Common myeloid progenitor, CD34-positive (primary cell): Measurements from ENCODE around the gene MYO3B.

Experiments
- CTCF ChIA-PET: fragments of 350-600 bp; sonication (Branson Sonifier 250); formaldehyde crosslinking; loops from one replicate; lab custom pipeline; 2021; ENCODE audit warnings: antibody characterized with exemption; lab: Charles Lee
- POLR2A ChIA-PET: fragments of 350-600 bp; sonication (Branson Sonifier 250); formaldehyde crosslinking; loops from one replicate; lab custom pipeline; 2021; ENCODE audit warnings: antibody characterized with exemption; lab: Charles Lee
- DNase-seq, 3 donors: peaks; one replicate each; pipeline versions ENCODE4 v3.0.0 to v3.0.0-alpha.2; 2013
- H3K27ac ChIP-seq, 2 experiments: 1 replicate in 1 of 2; 2 replicates in 1 of 2; pipeline ENCODE4 v1.7.0; 2013; ENCODE audit warnings: inconsistent platforms in 2 of 2, low read length in 2 of 2, mild to moderate bottlenecking in 2 of 2, low read depth in 1 of 2, moderate library complexity in 1 of 2; ENCODE audit not compliant: severe bottlenecking in 2 of 2, insufficient read depth in 1 of 2, poor library complexity in 1 of 2
- H3K27me3 ChIP-seq, 5 experiments: replicated peaks in 2 of 5; 1 replicate in 3 of 5; 2 replicates in 2 of 5; pipeline versions ENCODE4 v1.6.1 to v1.7.0; 2013; ENCODE audit warnings: low read length in 4 of 5, mild to moderate bottlenecking in 2 of 5, moderate library complexity in 2 of 5, inconsistent platforms in 1 of 5; ENCODE audit not compliant: insufficient read depth in 5 of 5, control insufficient read depth in 4 of 5
- H3K36me3 ChIP-seq, 4 experiments: 1 replicate in 2 of 4; 2 replicates in 2 of 4; pipeline versions ENCODE4 v1.6.1 to v1.7.0; 2013; ENCODE audit warnings: low read length in 3 of 4, control low read depth in 1 of 4, mild to moderate bottlenecking in 1 of 4; ENCODE audit not compliant: control insufficient read depth in 4 of 4, insufficient read depth in 4 of 4
- H3K4me1 ChIP-seq, 4 experiments: 1 replicate in 3 of 4; 2 replicates in 1 of 4; pipeline versions ENCODE4 v1.6.1 to v1.7.1; 2013; ENCODE audit warnings: low read length in 3 of 4, mild to moderate bottlenecking in 3 of 4, control low read depth in 1 of 4, inconsistent platforms in 1 of 4, moderate library complexity in 1 of 4; ENCODE audit not compliant: control insufficient read depth in 4 of 4, insufficient read depth in 4 of 4; ENCODE audit errors: control extremely low read depth in 1 of 4
- H3K4me3 ChIP-seq, 7 experiments: 1 replicate in 4 of 7; 2 replicates in 3 of 7; pipeline versions ENCODE4 v1.5.1 to v1.7.0; 2013; ENCODE audit warnings: mild to moderate bottlenecking in 7 of 7, low read length in 6 of 7, moderate library complexity in 6 of 7, inconsistent platforms in 2 of 7, low read depth in 2 of 7, control low read depth in 1 of 7; ENCODE audit not compliant: insufficient read depth in 4 of 7, control insufficient read depth in 1 of 7; ENCODE audit errors: extremely low read depth in 1 of 7
- H3K9me3 ChIP-seq, 5 experiments: 1 replicate in 4 of 5; 2 replicates in 1 of 5; pipeline versions ENCODE4 v1.6.1 to v1.7.1; 2013; ENCODE audit warnings: low read length in 4 of 5, mild to moderate bottlenecking in 2 of 5, inconsistent platforms in 1 of 5, low read depth in 1 of 5, moderate library complexity in 1 of 5; ENCODE audit not compliant: control insufficient read depth in 4 of 5, insufficient read depth in 2 of 5; ENCODE audit errors: control extremely low read depth in 1 of 5
- WGBS: methylation state at CpG from one replicate; pipeline ENCODE4 v1.1.5; 2013; ENCODE audit not compliant: insufficient coverage; 5-methylcytosine and 5-hydroxymethylcytosine counted together

The MYO3B gene

DNA sequence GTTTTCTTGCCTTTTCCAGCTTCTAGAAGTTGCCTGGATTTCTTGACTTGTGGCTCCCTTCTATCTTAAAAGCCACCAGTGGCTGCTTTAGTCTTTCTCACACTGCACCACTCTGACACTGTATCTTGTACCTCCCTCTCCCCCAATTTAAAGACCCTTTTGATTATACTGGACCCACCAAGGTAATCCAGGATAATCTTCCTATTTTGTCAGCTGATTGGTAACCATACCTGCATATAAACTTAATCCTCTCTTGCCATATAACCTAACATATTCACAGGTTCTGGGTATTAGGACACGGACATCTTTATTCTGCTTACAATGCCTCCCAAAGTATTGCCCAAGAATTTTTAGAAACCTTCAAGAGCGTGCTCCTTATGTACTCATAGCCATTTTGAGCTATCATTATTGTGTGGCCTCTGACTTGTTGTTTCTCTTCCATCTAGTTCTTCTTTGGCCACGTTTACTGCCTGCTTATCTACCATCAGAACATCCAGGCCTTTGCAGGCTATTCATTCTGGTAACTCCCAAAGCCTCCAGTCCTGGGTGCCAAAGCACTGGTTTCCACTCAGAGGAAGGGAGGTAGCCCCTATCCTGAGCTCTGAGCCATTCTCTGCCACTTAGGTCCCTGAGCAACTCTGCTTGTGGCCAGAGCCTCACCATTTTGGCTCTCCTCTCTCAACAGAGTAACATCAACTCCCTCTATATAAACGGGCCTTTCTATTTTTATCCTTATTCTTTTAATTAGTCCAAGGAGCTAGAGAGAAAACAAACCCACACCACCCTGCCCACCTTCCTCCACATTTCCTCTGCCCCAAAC, 70.8 kb downstream of the MYO3B start:
- POLR2A ChIA-PET, result interaction anchor here (0.6 kb wide), 1 partner anchor 122 kb away, joined by 6 read pairs; no protein-coding TSS in a partner anchor
- H3K36me3 ChIP-seq, result no peaks in the 10 kb centered on the region
- no peak for DNase-seq
- no peaks in the 10 kb centered on the region for H3K9me3 ChIP-seq
- H3K27ac ChIP-seq, result no peak overlapping the region
- H3K4me1 ChIP-seq, result no peaks in the 10 kb centered on the region
- WGBS, result 91% methylated on average over 3 of the region's 4 CpGs
- H3K27me3 ChIP-seq, result peaks cover 0 to 2% (median 0%) of the 10 kb centered on the region in 5 experiments
- CTCF ChIA-PET, result interaction anchor here (2.0 kb wide), 1 partner anchor 20 kb away, joined by 4 read pairs; no protein-coding TSS in a partner anchor
- H3K4me3 ChIP-seq, result no peak overlapping the region

DNA sequence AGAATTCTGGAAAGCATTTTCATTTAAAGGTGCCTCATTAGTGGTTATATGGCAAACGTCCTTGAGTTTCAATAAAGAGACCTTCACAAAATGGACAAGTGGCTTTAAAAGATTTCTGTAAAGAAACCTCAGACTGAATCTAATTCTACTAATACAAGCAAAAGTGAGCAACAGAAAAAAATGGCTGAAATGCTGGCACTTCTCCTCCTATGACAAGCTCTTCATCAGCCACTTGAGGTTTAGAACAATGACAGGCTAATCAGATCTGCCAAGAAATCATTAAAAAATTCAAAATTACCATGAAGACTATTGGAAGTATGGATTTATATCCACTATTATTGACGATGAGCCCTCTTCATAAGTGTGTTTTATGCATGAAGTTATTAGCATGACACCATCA, 71.8 kb downstream of the MYO3B start:
- no peak for DNase-seq
- no peaks in the 10 kb centered on the region for H3K4me1 ChIP-seq
- H3K9me3 ChIP-seq, result no peaks in the 10 kb centered on the region
- H3K27me3 ChIP-seq, result peaks cover 0 to 2% (median 0%) of the 10 kb centered on the region in 5 experiments
- ChIA-PET POLR2A (no interaction called here), CTCF (interaction anchor here (0.7 kb wide), 1 partner anchor 29 kb away, joined by 3 read pairs; no protein-coding TSS in a partner anchor)
- 57% methylated on average over 1 of the region's 2 CpGs for WGBS
- H3K36me3 ChIP-seq, result no peaks in the 10 kb centered on the region
- no peak overlapping the region for H3K27ac ChIP-seq
- H3K4me3 ChIP-seq, result no peak overlapping the region

DNA sequence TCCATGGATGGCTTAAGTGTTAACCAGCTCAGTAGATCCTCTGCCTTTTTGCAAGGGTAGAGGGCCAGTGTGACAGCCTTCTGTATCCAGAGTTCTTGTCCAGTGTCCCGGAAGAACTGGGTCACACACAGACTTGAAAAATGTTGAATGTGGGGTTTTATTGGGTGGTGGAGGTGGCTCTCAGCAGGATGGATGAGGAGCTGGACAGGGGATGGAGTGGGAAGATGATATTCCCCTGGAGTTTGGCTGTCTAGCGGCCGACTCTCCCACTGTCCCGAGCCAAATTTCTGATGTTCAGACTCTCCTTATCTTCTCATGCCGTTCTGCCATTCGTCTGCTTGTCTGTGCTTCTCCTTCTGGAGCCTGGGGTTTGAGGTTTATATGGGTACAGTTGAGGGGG, 72.6 kb downstream of the MYO3B start:
- Histone ChIP-seq H3K4me1 (no peaks in the 10 kb centered on the region), H3K27me3 (peaks cover 0 to 2% (median 0%) of the 10 kb centered on the region in 5 experiments), H3K4me3 (no peak overlapping the region), H3K27ac (no peak overlapping the region), H3K9me3 (no peaks in the 10 kb centered on the region), H3K36me3 (no peaks in the 10 kb centered on the region)
- ChIA-PET POLR2A (interaction anchor here (0.6 kb wide), 1 partner anchor 10 kb away, joined by 3 read pairs; no protein-coding TSS in a partner anchor), CTCF (interaction anchor here (0.7 kb wide), 1 partner anchor 28 kb away, joined by 3 read pairs; no protein-coding TSS in a partner anchor)
- WGBS, result 100% methylated on average over 1 of the region's 6 CpGs
- no peak for DNase-seq

DNA sequence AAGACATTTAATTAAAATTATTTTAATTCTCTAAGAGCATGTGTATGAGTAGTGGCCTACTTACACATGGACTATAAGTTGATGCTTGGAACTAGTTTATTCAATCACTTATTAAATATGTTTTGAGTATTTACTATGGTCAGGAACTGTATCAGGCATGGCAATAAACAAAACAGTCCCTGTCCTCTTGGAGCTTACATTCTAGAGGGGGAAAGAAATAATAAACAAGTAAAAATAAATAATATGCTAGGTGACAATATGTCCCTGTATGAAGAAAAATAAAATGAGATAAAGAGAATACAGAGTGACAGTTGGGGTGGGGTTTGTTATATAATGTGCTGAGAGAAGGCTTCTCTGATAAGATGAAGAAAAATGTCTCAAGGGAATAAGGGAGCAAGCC, 74.5 kb downstream of the MYO3B start:
- Histone ChIP-seq H3K4me1 (no peaks in the 10 kb centered on the region), H3K4me3 (no peak overlapping the region), H3K27ac (no peak overlapping the region), H3K9me3 (peaks cover 0 to 4% (median 0%) of the 10 kb centered on the region in 5 experiments), H3K27me3 (peaks cover 0 to 2% (median 0%) of the 10 kb centered on the region in 5 experiments), H3K36me3 (no peaks in the 10 kb centered on the region)
- ChIA-PET CTCF (interaction anchor here (1.4 kb wide), 1 partner anchor 13 kb away, joined by 3 read pairs; no protein-coding TSS in a partner anchor), POLR2A (no interaction called here)
- no peak for DNase-seq

DNA sequence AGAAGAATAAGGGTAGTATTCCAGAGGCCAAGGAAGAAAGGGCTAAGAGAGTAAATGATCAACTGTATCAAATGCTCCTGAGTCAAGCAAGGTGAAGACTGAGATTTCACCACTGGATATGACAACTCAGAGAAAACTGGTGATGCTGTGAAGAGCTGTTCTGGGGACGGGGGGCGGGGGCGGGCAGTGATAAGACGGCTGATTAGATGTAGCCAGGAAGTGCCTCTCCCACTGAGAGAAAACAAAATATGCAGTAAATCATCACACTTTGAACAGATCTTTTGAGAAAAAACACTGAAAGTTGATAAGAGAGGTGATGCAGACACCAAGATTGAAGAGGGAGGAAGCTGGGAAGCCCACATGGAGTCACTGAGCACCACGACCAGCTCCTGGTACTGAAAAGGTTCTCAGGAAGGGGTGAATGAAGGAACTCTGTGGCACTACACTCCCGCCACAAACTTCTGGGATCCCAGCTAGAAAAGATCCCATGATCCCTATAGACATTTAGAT, 75.8 kb downstream of the MYO3B start:
- H3K4me1 ChIP-seq, result no peaks in the 10 kb centered on the region
- 100% methylated on average over 1 of the region's 6 CpGs for WGBS
- no peaks in the 10 kb centered on the region for H3K36me3 ChIP-seq
- ChIA-PET POLR2A (no interaction called here), CTCF (interaction anchor here (1.2 kb wide), 1 partner anchor 34 kb away, joined by 3 read pairs; no protein-coding TSS in a partner anchor)
- peaks cover 0 to 4% (median 0%) of the 10 kb centered on the region in 5 experiments for H3K9me3 ChIP-seq
- no peak for DNase-seq
- no peak overlapping the region for H3K4me3 ChIP-seq
- no peak overlapping the region for H3K27ac ChIP-seq
- H3K27me3 ChIP-seq, result peaks cover 0 to 2% (median 0%) of the 10 kb centered on the region in 5 experiments

- 100% methylated on average over 7 of the region's 7 CpGs for WGBS
- H3K27me3 ChIP-seq, result peaks cover 0 to 2% (median 0%) of the 10 kb centered on the region in 5 experiments
- DNase-seq, result no peak
- no peak overlapping the region for H3K4me3 ChIP-seq
- POLR2A ChIA-PET, result no interaction called here
- no peaks in the 10 kb centered on the region for H3K4me1 ChIP-seq
- H3K36me3 ChIP-seq, result no peaks in the 10 kb centered on the region
- no peak overlapping the region for H3K27ac ChIP-seq
- peaks cover 0 to 4% (median 0%) of the 10 kb centered on the region in 5 experiments for H3K9me3 ChIP-seq
- CTCF ChIA-PET, result interaction anchor here (1.2 kb wide), 1 partner anchor 33 kb away, joined by 3 read pairs; no protein-coding TSS in a partner anchor
These were observed 76.4 kb downstream of the MYO3B start for GRCh38 chr2:170254293-170254732.

DNA sequence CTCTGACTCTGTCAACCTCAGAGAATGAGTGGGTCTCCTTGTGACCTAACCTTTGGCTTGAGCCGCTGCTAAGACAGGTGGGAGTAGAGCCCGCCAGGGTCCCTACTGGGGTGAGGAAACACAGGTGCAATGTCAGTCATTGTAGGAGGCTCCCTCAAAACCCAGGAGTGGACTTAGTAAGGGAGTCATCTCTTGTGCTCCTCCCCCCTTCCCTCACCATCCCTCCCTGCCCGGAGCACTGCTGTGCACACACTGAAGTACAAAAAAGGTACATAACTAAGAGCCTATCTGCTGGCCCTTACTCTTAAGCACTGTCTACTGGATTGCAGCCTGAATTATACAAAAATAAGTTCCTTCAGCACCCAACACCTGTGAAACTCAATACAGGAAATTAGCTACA, 77.2 kb downstream of the MYO3B start:
- H3K27ac ChIP-seq, result no peak overlapping the region
- ChIA-PET CTCF (no interaction called here), POLR2A (no interaction called here)
- H3K9me3 ChIP-seq, result peaks cover 0 to 4% (median 0%) of the 10 kb centered on the region in 5 experiments
- no peak overlapping the region for H3K4me3 ChIP-seq
- no peak for DNase-seq
- no peaks in the 10 kb centered on the region for H3K36me3 ChIP-seq
- WGBS, result 100% methylated on average over 1 of the region's 3 CpGs
- peaks cover 0 to 2% (median 0%) of the 10 kb centered on the region in 5 experiments for H3K27me3 ChIP-seq
- no peaks in the 10 kb centered on the region for H3K4me1 ChIP-seq
